ENCODE results near the gene FAM193B. TPM values are rescaled to one million over a fixed set of nuclear protein-coding genes. Genes with fewer than 3 reads are reported as not detected.

Gene FAM193B
- total and polyA plus RNA-seq, 9 of the 15 experiments (the other 6 are each of a cell fraction or from before 2014, with no cell fraction given), result 4.4 to 76.4 (median 37.3) TPM

- TF ChIP-seq, protein P1, sequence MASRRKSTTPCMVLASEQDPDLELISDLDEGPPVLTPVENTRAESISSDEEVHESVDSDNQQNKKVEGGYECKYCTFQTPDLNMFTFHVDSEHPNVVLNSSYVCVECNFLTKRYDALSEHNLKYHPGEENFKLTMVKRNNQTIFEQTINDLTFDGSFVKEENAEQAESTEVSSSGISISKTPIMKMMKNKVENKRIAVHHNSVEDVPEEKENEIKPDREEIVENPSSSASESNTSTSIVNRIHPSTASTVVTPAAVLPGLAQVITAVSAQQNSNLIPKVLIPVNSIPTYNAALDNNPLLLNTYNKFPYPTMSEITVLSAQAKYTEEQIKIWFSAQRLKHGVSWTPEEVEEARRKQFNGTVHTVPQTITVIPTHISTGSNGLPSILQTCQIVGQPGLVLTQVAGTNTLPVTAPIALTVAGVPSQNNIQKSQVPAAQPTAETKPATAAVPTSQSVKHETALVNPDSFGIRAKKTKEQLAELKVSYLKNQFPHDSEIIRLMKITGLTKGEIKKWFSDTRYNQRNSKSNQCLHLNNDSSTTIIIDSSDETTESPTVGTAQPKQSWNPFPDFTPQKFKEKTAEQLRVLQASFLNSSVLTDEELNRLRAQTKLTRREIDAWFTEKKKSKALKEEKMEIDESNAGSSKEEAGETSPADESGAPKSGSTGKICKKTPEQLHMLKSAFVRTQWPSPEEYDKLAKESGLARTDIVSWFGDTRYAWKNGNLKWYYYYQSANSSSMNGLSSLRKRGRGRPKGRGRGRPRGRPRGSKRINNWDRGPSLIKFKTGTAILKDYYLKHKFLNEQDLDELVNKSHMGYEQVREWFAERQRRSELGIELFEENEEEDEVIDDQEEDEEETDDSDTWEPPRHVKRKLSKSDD (conservative IDR thresholded peaks at IDR 0.05; ENCODE audit: low read length), result no peak
- TF ChIP-seq ZSCAN29 (IDR thresholded peaks at IDR 0.05), result no peak
- no peak for TF ChIP-seq PHF8 (IDR thresholded peaks at IDR 0.05; ENCODE audit: borderline replicate concordance, low read length)
- TF ChIP-seq RFX1 (IDR thresholded peaks at IDR 0.05), result no peak
- no peak for TF ChIP-seq HDAC2 (IDR thresholded peaks at IDR 0.05)
- TF ChIP-seq ZNF316 (IDR thresholded peaks at IDR 0.05), result no peak
- no peak for TF ChIP-seq ZBTB8A (IDR thresholded peaks at IDR 0.05; ENCODE audit: partially characterized antibody)
- TF ChIP-seq ETV5 (CRISPR knock-in tag; IDR thresholded peaks at IDR 0.05; ENCODE audit: low read depth), result peak; percentile 25; the same call in 1 of the 2 replicates
- TF ChIP-seq POLR3G (IDR thresholded peaks at IDR 0.05; ENCODE audit: extremely low read depth, insufficient read length, insufficient replicate concordance), result no peak
- TF ChIP-seq ZNF75A (CRISPR knock-in tag; IDR thresholded peaks at IDR 0.05), result no peak
- TF ChIP-seq ZC3H4 (CRISPR knock-in tag; IDR thresholded peaks at IDR 0.05; ENCODE audit: borderline replicate concordance), result no peak
- TF ChIP-seq TAL1 (IDR thresholded peaks at IDR 0.05), result peak; percentile 89
- TF ChIP-seq, protein P2, sequence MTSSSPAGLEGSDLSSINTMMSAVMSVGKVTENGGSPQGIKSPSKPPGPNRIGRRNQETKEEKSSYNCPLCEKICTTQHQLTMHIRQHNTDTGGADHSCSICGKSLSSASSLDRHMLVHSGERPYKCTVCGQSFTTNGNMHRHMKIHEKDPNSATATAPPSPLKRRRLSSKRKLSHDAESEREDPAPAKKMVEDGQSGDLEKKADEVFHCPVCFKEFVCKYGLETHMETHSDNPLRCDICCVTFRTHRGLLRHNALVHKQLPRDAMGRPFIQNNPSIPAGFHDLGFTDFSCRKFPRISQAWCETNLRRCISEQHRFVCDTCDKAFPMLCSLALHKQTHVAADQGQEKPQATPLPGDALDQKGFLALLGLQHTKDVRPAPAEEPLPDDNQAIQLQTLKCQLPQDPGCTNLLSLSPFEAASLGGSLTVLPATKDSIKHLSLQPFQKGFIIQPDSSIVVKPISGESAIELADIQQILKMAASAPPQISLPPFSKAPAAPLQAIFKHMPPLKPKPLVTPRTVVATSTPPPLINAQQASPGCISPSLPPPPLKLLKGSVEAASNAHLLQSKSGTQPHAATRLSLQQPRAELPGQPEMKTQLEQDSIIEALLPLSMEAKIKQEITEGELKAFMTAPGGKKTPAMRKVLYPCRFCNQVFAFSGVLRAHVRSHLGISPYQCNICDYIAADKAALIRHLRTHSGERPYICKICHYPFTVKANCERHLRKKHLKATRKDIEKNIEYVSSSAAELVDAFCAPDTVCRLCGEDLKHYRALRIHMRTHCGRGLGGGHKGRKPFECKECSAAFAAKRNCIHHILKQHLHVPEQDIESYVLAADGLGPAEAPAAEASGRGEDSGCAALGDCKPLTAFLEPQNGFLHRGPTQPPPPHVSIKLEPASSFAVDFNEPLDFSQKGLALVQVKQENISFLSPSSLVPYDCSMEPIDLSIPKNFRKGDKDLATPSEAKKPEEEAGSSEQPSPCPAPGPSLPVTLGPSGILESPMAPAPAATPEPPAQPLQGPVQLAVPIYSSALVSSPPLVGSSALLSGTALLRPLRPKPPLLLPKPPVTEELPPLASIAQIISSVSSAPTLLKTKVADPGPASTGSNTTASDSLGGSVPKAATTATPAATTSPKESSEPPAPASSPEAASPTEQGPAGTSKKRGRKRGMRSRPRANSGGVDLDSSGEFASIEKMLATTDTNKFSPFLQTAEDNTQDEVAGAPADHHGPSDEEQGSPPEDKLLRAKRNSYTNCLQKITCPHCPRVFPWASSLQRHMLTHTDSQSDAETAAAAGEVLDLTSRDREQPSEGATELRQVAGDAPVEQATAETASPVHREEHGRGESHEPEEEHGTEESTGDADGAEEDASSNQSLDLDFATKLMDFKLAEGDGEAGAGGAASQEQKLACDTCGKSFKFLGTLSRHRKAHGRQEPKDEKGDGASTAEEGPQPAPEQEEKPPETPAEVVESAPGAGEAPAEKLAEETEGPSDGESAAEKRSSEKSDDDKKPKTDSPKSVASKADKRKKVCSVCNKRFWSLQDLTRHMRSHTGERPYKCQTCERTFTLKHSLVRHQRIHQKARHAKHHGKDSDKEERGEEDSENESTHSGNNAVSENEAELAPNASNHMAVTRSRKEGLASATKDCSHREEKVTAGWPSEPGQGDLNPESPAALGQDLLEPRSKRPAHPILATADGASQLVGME (CRISPR knock-in tag; IDR thresholded peaks at IDR 0.05), result no peak
- TF ChIP-seq NEUROD1 (IDR thresholded peaks at IDR 0.05; ENCODE audit: borderline replicate concordance, low read depth, low read length, partially characterized antibody), result peak; percentile 35
- peak; percentile 64 for TF ChIP-seq BHLHE40 (IDR thresholded peaks at IDR 0.05; ENCODE audit: low read length)
- TF ChIP-seq ZNF780A (CRISPR knock-in tag; IDR thresholded peaks at IDR 0.05), result no peak
- peak; percentile 22 for TF ChIP-seq TBP (optimal IDR thresholded peaks at IDR 0.05; ENCODE audit: low read depth, low read length)
These were observed 24.8 kb downstream of the FAM193B start (continued) for GRCh38 chr5:177529247-177530203.

Data from K562 (cell line).